ENCODE results near the gene PRRG2. TPM values are rescaled to one million over a fixed set of nuclear protein-coding genes. Genes with fewer than 3 reads are reported as not detected.
"Not testable (repeated sequence)": the region's sequence is repeated elsewhere in the genome, so short reads cannot be mapped to it uniquely, and the experiment has no call there.

The PRRG2 gene
- total RNA-seq, 1 donor from 2014 or later: 3.4 TPM

- DNase-seq: no peak
Measured at GRCh38 chr19:49609499-49610092, 28.5 kb downstream of the PRRG2 start.

- DNase-seq: no peak
Measured at GRCh38 chr19:49613374-49613773, 32.3 kb downstream of the PRRG2 start.

GRCh38 chr19:49614096-49614833 lies 33.1 kb downstream of the PRRG2 start:
- DNase-seq: no peak

GRCh38 chr19:49615861-49616260 lies 34.7 kb downstream of the PRRG2 start:
- no peak for DNase-seq

- no peak for DNase-seq
Measured at GRCh38 chr19:49616532-49616931, 35.4 kb downstream of the PRRG2 start.

GRCh38 chr19:49616945-49617344 lies 35.8 kb downstream of the PRRG2 start:
- DNase-seq: no peak

GRCh38 chr19:49617860-49618259 lies 36.7 kb downstream of the PRRG2 start:
- not testable (repeated sequence) for DNase-seq

GRCh38 chr19:49624967-49625910 lies 44.1 kb downstream of the PRRG2 start:
- no peak for DNase-seq

- DNase-seq: no peak
Measured at GRCh38 chr19:49626226-49626625, 45.1 kb downstream of the PRRG2 start.

GRCh38 chr19:49629659-49630058 lies 48.5 kb downstream of the PRRG2 start:
- no peak for DNase-seq

GRCh38 chr19:49631014-49631588 lies 50.0 kb downstream of the PRRG2 start:
- DNase-seq: no peak

- no peak for DNase-seq
Measured at GRCh38 chr19:49631610-49632192, 50.6 kb downstream of the PRRG2 start.

GRCh38 chr19:49632576-49632975 lies 51.5 kb downstream of the PRRG2 start:
- no peak for DNase-seq

GRCh38 chr19:49633273-49633672 lies 52.2 kb downstream of the PRRG2 start:
- DNase-seq: peak; percentile 26

- DNase-seq: peak; percentile 58
Measured at GRCh38 chr19:49635530-49636232, 54.6 kb downstream of the PRRG2 start.

- no peak for DNase-seq
Measured at GRCh38 chr19:49636233-49636932, 55.3 kb downstream of the PRRG2 start.

GRCh38 chr19:49637821-49638738 lies 57.0 kb downstream of the PRRG2 start:
- peak; percentile 59 for DNase-seq

GRCh38 chr19:49639401-49640112 lies 58.4 kb downstream of the PRRG2 start:
- peak; percentile 44 for DNase-seq

Data from tongue (tissue), 2 donors.